Measurements from ENCODE around the gene TBC1D9B.

The TBC1D9B gene

GRCh38 chr5:179906795-179907555 lies 722 bp downstream of the TBC1D9B start:
- DNase-seq = peak; percentile 21

GRCh38 chr5:179906294-179906794 lies 1.4 kb downstream of the TBC1D9B start:
- no peak for DNase-seq

GRCh38 chr5:179905161-179905560 lies 2.5 kb downstream of the TBC1D9B start:
- DNase-seq = no peak

- DNase-seq = no peak
Measured at GRCh38 chr5:179904463-179905160, 3.1 kb downstream of the TBC1D9B start.

- DNase-seq = no peak
Measured at GRCh38 chr5:179902763-179903158, 4.9 kb downstream of the TBC1D9B start.

GRCh38 chr5:179901915-179902762 lies 5.6 kb downstream of the TBC1D9B start:
- no peak for DNase-seq

- DNase-seq = no peak
Measured at GRCh38 chr5:179901462-179901861, 6.2 kb downstream of the TBC1D9B start.

- DNase-seq = no peak
Measured at GRCh38 chr5:179900711-179901110, 7.0 kb downstream of the TBC1D9B start.

- DNase-seq = no peak
Measured at GRCh38 chr5:179900206-179900605, 7.5 kb downstream of the TBC1D9B start.

GRCh38 chr5:179895861-179896260 lies 11.8 kb downstream of the TBC1D9B start:
- DNase-seq = no peak

GRCh38 chr5:179893958-179894895 lies 13.5 kb downstream of the TBC1D9B start:
- DNase-seq = no peak

GRCh38 chr5:179893076-179893957 lies 14.4 kb downstream of the TBC1D9B start:
- DNase-seq = no peak

- DNase-seq = no peak
Measured at GRCh38 chr5:179892255-179892654, 15.4 kb downstream of the TBC1D9B start.

- no peak for DNase-seq
Measured at GRCh38 chr5:179890751-179891682, 16.7 kb downstream of the TBC1D9B start.

GRCh38 chr5:179889885-179890284 lies 17.8 kb downstream of the TBC1D9B start:
- DNase-seq = no peak

- DNase-seq = no peak
Measured at GRCh38 chr5:179887802-179888201, 19.9 kb downstream of the TBC1D9B start.

- no peak for DNase-seq
Measured at GRCh38 chr5:179887095-179887494, 20.6 kb downstream of the TBC1D9B start.

GRCh38 chr5:179886190-179886911 lies 21.3 kb downstream of the TBC1D9B start:
- DNase-seq = no peak

- DNase-seq = no peak
Measured at GRCh38 chr5:179885491-179886090, 22.1 kb downstream of the TBC1D9B start.
